Stimulated activated CD4-positive, alpha-beta T cell treated with anti-CD3 and anti-CD28 coated beads, TNF-alpha, amount 100 ng/mL, for 4 hours (primary cell): ENCODE measurements around the gene TNNI2.

Source experiments
- DNase-seq, 3 experiments: peaks; one replicate each; pipeline ENCODE4 v3.0.0-alpha.2; 2020; ENCODE audit warnings: low read depth in 3 of 3

Gene TNNI2

GRCh38 chr11:1888811-1889210 lies 50.0 kb downstream of the TNNI2 start:
- DNase-seq: no peak

- DNase-seq: peak; percentile 43 to 56 (median 50)
Observed at GRCh38 chr11:1889224-1889930, 50.6 kb downstream of the TNNI2 start.

DNA sequence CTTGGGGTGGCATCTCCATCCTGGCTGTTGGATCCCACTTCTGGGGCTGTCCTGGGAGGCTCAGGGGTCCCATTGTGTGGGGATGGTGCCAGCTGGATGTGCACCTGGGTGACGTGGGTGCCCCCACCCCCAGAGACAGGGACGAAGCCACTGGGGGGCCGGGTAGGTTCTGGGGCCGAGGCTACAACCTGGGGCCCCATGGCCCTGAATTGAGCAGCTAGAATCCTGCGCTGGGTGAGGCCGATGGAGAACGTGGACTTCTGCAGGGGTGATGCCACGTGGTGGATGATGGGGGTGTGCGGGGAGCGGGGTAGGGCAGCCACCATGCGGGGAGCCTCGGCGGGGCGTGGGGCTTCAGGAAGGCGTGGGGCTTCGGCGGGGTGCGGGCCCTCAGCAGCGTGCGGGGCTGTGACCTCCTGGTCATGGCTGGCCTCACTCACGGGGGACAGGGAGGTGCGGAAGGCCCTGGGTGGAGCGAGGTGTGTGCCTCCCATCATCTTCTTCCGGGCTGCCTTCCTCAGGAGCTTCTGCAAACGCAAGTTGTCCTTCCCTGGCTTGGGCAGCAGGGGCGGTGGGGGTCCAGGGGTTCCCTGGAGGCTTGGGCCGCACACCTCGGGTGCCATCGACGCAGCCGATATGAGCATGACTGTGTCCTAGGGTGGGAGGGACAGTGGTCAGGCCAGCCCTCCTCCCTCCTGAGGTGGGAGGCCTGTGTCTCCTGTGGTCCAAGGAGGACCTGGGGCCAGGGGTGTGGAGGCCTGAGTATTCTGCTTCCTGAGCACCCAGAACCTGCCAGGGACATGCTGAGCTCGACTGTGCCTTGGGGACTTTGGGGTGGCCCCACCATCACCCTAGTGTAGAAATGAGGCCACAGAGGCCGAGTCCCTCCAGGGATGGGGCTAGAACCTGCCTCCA lies 51.4 kb downstream of the TNNI2 start:
- DNase-seq: no peak
